ENCODE measurements around the gene TACC2.

Gene TACC2

GRCh38 chr10:122224159-122224558, 235.2 kb downstream of the TACC2 start:
- no peak for DNase-seq (ENCODE audit: low read depth in 2 of 2)

GRCh38 chr10:122225330-122225729, 236.4 kb downstream of the TACC2 start:
- DNase-seq (ENCODE audit: low read depth in 2 of 2): no peak

- no peak for DNase-seq (ENCODE audit: low read depth in 2 of 2)
Observed at GRCh38 chr10:122227754-122228153, 238.8 kb downstream of the TACC2 start.

- no peak for DNase-seq (ENCODE audit: low read depth in 2 of 2)
Observed at GRCh38 chr10:122229666-122230065, 240.7 kb downstream of the TACC2 start.

GRCh38 chr10:122230222-122230621, 241.3 kb downstream of the TACC2 start:
- no peak for DNase-seq (ENCODE audit: low read depth in 2 of 2)

GRCh38 chr10:122232769-122233168, 243.8 kb downstream of the TACC2 start:
- DNase-seq (ENCODE audit: low read depth in 2 of 2): no peak

- no peak for DNase-seq (ENCODE audit: low read depth in 2 of 2)
Observed at GRCh38 chr10:122233857-122234348, 244.9 kb downstream of the TACC2 start.

GRCh38 chr10:122234416-122234815, 245.5 kb downstream of the TACC2 start:
- no peak for DNase-seq (ENCODE audit: low read depth in 2 of 2)

GRCh38 chr10:122236690-122237306, 247.8 kb downstream of the TACC2 start:
- no peak for DNase-seq (ENCODE audit: low read depth in 2 of 2)

GRCh38 chr10:122237331-122237990, 248.5 kb downstream of the TACC2 start:
- DNase-seq (ENCODE audit: low read depth in 2 of 2): no peak

GRCh38 chr10:122239578-122240257, 250.8 kb downstream of the TACC2 start:
- DNase-seq (ENCODE audit: low read depth in 2 of 2): no peak

- DNase-seq (ENCODE audit: low read depth in 2 of 2): no peak
Observed at GRCh38 chr10:122240401-122240800, 251.4 kb downstream of the TACC2 start.

- no peak for DNase-seq (ENCODE audit: low read depth in 2 of 2)
Observed at GRCh38 chr10:122241836-122242235, 252.9 kb downstream of the TACC2 start.

GRCh38 chr10:122243550-122243949, 254.6 kb downstream of the TACC2 start:
- no peak for DNase-seq (ENCODE audit: low read depth in 2 of 2)

- no peak for DNase-seq (ENCODE audit: low read depth in 2 of 2)
Observed at GRCh38 chr10:122244001-122244975, 255.3 kb downstream of the TACC2 start.

GRCh38 chr10:122245136-122245535, 256.2 kb downstream of the TACC2 start:
- no peak for DNase-seq (ENCODE audit: low read depth in 2 of 2)

GRCh38 chr10:122245897-122246296, 256.9 kb downstream of the TACC2 start:
- DNase-seq (ENCODE audit: low read depth in 2 of 2): no peak

GRCh38 chr10:122246830-122247520, 258.0 kb downstream of the TACC2 start:
- DNase-seq (ENCODE audit: low read depth in 2 of 2): no peak

- DNase-seq (ENCODE audit: low read depth in 2 of 2): no peak
Observed at GRCh38 chr10:122248356-122249302, 259.7 kb downstream of the TACC2 start.

- DNase-seq (ENCODE audit: low read depth in 2 of 2): no peak
Observed at GRCh38 chr10:122249303-122249850, 260.4 kb downstream of the TACC2 start.

All from stimulated activated CD8-positive, alpha-beta memory T cell treated with anti-CD3 and anti-CD28 coated beads, Interleukin-7, amount 100 ng/mL, for 4 hours (primary cell).